NOMO-1 treated with dmso at 0.1 percent for 144 hours (cell line): ENCODE results near the gene NCOA7.

ENCODE experiments used
- DNase-seq: peaks from one replicate; lab custom pipeline; 2025; ENCODE audit not compliant: unreplicated experiment; lab: John Stamatoyannopoulos, UW

The NCOA7 gene

DNA sequence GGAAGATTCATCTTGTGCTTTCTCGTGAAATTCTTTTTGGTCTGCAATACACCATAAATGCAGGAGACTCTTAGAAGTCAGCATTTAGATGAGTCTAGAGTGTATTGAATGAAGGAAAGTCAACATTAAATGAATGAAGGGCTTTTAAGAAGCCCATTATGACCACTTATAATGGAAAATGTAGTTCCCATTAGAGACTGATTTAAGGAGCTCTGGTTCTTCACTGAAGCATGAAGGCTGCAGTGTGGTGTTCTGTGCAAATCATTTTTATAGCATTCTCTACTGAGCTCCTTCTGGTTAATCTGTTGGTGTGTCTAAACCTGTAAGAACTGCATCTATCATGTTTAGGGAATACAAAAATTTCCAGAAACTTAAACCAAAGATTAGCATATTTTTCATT is 19.7 kb downstream of the NCOA7 start:
- no peak for DNase-seq

DNA sequence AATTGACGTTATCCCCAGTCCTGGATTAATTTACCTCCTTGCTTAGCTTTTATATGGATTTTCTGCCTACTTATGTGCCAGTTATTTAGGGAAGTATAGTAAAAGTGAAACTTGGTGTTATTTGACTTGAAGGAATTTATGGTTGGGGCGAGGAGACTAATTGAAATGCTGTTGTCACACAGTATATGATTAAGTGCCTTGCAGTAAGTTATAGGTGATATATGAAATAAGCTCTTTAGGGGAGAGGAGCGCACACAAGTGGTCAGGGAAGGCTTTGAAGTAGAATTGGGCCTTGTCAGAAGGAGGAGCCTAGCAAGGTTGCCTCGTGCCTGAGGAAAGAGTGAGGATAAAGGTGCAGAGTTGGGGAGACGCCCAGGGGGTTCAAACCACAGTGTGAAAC is 20.5 kb downstream of the NCOA7 start:
- peak; percentile 75 for DNase-seq

DNA sequence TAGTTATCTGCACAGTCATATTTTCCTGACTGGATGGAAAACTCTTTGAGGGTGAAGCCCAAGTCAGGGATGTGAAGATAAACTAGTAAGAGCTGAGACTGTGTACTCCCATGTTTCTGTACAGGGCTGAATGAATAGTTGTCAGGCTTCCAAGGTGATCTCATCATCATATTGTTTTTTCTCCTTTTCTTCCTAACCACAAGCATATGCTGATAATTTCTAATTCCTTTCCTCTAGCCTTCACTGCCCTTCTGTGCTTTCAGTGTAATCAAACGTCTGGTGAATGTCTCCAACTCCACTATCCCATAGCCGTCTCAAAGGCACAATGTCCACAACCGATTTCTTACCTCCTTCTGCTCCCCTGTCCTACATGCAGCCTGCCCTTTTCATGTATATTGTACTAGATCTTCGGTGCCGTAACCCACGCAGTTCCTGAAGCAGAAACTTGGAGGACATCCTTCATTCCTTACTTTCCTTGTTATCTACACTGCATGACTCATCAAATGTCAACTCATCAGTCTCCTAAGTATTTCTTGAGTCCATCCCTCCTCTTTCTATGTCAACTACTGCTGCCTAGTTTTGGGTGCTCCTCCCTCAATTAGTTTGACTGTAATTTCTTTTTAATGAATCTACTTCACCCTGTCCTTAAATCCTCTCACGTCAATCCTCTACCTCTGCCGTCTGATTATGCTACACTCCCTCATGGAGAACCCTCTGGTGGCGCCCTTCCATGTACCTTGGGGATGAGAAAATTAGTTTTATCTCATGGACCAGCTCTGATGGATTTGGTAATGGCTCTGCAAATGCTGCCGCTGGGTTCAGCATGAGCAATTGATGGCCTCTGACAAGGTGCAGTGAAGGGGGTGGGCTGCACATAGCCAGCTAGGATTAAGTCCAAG is 21.9 kb downstream of the NCOA7 start:
- no peak for DNase-seq

DNA sequence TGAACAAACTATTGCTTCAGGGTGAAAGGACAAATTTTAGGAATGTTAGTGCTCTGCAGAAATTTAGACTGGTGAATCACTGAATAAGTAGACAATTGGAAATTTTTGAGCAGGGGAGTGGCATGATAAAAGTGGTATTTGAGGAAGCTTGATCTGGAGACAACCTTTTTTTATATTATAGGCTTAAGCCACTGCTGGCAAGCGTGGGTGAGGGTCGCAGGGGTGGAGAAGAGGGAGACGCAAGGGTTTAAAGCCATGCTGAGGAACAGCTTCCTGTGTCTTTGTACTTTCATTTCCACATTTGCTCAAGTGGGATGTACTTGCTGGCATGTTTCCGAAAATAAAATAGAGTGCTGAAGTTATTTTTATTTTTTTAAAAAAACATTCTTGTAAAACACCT is 23.7 kb downstream of the NCOA7 start:
- DNase-seq = no peak

DNA sequence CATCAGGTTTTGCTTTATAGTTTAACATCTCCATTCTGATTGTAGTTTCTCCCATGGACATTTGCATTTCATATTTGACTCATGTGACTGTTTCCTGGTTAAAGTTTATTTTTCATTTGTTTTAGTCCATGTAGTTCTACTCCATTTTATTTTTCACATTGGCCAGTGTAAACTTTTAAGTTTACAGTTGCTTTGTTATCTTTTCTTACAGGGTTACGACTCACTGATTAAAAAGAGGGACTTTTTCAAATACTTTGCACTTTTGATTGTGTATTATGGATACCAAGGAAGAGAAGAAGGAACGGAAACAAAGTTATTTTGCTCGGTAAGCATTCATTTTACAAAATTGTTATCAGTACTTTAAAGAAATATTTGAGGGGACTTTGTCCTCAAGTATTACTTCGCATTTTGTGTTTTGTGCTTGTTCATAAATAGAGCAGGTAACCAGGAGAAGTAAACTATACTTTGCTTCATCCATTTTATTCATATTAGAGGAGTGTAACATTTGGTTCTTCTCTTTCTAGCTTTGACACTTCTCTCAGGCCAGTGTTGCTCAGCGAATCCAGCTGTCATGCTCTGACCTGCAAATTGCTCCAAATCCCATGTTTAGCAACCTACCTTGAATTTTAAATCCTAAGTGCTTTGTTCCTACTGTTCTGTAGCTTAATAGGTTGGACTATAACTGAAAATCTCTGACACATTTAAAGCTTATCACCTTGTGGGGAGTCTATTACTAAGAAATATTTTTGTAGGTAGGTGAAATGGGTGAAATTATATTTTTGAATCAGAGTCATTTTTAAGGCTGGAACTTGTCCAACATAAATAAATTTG is 24.5 kb downstream of the NCOA7 start:
- no peak for DNase-seq

DNA sequence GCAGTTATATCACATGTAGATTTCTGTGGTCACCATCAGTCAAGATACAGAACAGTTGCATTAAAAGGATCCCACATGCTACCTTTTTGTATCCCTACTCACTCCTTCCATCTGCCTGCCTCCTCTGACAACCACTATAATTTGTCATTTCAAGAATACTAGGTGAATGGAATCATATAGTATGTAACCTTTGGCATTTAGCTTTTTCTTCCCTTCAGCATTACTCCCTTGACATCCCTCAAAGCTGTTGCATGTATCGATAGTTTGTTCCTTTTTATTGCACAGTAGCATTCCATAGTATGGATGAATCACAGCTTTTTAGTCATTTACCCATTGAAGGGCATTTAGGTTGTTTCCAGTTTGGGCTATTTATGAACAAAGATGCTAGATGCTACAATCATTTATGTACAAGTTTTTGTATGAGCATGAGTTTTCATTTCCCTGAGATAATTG is 26.1 kb downstream of the NCOA7 start:
- DNase-seq = no peak

DNA sequence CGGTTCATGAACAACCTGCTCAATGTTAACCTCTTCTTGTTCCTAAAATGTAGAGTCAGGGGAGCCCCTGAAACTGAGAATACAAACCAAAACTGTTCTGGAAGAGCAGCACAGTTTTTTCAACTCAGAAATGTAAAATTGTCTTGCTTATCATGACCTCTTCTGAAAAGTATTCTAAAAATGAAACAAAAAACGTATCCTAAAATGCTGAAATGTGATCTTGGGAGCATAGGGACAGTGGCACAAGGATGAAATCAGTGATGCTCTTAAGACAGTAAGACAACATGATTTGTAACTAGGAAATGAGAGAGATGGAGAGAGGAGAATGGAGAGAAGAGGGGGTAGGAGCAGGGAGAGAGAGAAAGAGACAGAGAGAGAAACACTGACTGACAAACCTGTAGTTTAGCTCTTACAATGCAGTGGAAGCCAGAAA is 27.5 kb downstream of the NCOA7 start:
- no peak for DNase-seq

DNA sequence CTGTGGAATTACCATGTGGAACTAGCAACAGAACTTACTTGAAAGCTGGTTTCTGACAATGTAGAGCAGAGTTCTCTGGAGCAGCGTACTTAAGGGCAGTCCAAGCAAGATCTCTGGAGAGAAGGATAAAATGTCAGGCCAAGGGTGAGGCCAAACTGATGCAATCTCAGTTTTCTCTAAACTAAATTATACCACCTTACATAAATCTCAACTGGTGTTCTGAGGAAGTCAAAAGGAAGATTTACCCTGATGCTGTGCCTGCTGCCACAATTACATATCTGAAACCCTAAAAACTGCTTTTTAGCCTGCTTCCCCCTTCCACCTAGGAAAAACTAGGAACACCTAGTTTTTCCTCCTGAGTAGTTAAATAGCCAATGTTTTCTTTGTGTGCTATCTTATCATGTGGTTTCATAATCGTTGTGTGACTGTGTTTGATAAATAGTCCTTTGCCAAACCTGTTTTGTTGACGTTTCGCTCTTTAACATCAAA is 28.1 kb downstream of the NCOA7 start:
- no peak for DNase-seq

DNA sequence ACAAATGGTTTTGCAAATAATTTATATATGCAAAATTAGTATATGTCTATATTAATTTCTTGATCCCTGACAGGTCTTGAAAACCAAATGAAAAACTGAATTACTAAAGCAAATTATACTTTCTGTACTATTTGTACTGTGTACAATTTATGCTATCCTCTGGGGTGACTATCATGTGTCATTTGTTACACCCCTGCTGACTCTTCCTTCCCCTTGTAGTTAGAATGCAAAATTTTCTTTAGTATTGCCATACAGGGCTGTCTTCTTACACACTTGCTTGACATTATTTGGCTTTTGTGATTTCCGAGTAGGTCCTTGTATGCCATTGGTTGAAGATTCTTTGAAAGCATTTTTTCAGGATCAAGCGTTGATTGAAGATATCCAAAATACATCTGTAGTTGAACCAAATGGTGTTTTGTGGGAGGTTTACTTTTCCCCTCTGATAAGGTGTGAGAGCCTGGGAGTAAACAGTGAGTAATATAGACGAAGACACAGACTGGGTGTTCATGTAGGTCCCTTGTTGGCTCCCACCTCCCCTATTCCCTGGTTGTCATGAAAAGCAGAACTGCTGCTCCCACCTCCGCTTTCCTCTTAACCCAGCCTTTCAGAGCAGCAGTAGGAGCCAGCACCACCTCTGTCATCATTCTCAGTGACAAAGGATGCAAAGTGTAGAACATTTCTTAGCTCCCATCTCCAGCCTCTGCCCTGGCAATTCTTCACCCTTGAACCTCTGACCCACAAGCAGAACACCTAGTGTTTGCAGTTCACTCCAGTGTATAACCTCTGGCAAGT is 29.0 kb downstream of the NCOA7 start:
- no peak for DNase-seq

DNA sequence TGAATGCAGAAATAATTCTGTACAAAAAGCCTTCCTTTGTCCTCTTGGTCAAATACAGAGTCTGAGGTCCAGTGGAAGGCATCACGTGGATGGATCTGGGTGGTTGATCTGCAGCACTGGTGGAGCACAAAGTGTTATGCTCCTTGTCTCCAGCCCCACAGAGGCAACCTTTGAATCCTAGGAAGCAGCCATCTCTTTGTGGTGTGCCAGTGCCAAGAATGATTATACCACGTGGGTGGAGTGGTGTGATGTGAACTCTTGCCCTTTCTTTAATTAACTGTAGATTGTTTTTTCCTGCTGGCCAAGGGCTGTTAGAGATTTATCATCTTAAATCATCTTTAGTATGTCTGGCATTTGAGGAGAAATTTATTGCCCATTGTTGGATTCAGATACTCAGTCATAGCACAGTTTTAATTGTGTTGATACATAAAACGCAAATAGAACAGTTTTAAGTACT is 31.1 kb downstream of the NCOA7 start:
- no peak for DNase-seq

DNA sequence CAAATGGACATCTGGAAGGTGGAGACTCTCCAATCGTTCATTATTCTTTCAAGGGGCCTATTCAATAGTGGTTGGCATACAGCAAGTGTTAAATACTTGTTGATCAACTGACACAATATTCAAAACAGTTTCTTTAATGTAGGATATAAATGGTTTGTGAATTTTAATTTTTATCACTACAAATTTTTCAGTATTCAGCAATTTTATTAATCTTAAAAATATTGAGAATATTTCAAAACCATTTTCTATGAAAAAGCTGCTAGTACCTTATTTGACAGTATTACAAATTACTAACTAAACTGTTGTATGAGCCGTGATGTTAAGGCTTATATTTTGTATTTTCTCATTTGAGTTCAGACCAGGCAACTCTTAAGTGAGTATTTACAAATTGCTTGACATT is 32.4 kb downstream of the NCOA7 start:
- no peak for DNase-seq

DNA sequence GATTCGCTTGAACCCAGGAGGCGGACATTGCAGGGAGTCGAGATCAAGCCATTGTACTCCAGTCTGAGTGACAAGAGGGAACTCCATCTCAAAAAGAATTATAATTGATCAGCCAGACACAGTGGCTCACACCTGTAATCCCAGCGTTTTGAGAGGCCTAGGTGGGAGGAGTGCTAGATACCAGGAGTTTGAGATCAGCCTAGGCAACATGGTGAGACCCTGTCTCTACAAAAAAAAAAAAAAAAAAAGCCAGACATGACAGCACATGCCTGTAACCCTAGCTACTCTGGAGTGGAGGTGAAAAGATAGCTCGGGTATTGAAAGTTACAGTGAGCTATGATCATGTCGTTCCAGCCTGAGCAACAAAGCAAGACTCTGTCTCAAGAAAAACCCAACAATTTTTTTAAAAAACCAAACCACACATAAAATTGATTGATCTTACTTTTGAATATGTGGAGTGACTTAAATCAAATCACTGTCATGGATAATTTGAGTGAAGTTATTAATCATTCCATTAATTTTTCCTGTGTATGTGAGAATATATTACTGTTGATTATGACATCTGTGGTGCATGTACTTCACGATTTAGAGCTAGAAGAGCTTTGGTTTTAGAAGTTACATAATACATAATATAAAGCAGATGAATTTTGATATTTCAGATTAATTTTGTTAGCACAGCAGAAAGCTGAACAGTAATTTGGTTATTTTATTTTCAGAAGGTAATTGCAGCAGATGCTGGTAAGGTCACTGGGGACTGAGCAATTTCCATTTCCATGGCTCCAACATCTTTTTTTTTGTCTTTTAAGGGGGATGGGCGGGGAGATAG is 34.4 kb downstream of the NCOA7 start:
- no peak for DNase-seq

DNA sequence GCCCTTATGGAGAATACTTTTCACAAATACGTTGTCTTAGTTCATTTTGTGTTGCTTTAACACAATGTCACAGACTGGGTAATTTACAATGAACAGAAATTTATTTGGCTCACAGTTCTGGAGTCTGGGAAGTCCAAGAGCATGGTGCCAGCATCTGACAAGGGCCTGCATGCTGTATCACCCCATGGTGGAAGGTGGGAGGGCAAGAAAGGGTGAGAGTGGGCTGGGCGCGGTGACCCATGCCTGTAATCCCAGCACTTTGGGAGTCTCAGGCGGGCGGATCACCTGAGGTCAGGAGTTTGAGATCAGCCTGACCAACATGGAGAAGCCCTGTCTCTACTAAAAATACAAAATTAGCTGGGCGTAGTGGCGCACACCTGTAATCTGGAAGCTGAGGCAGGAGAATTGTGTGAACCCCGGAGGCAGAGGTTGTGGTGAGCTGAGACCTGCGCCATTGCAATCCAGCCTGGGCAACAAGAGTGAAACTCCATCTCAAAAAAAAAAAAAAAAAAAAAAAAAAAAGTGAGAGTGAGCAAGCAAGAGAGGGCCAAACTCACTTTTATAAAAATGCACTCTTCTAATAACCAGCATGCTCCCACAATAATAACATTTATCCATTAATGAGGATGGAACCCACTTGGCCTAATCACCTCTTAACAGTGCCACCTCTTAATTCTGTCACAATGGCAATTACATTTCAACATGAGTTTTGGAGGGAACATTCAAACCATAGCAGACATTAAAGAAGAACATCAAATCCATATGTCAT is 36.1 kb downstream of the NCOA7 start:
- DNase-seq = no peak

DNA sequence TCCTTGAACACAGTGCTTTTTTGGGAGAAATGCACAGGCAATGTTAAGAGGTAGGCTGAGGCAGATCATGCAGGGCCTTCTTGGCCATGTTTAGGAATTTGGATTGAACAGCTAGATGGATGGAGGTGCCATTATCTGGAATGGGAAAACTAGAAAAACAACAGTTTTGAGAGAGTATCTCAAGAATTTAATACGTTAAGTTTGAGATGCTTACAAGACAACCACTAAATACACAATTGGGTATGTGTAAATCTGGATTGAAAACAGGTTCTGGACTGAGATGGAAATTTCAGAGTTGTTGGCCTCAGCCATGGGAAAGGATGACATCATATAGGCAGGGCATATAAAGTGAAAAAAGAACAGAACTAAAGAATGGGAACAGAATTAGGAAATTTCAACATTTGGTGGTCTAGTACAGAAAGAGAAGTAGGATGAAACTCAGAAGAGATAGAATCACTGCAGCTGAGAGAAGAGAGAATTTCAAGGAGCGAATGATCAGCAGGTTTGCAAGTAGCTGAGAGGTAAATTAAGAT is 37.1 kb downstream of the NCOA7 start:
- no peak for DNase-seq

DNA sequence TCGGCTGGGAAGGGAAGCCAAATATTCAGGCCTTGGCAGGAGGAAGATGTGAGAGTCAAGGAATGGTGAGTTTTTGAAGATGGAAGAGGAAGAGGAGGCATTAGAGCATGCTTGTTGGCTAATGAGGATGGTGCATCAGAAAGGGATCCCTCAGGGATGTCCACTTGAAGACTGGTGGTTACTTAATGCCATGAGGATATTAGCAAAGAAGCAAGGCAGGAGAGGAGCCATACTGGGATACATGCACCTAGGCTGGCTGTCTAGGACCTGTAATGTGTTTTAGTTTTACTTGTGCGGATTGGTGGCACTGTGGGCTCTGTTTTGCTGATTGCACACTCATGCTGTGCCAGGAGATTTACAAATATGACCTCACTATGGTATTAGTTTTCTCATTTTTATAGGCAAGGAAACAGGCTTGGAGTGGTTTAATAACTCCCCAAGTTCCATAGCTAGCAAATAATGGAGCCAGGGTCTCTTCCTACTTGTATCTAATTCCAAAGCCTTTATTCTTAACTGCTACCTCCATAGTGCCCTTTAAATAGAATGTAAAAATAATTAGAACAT is 37.8 kb downstream of the NCOA7 start:
- DNase-seq = no peak

DNA sequence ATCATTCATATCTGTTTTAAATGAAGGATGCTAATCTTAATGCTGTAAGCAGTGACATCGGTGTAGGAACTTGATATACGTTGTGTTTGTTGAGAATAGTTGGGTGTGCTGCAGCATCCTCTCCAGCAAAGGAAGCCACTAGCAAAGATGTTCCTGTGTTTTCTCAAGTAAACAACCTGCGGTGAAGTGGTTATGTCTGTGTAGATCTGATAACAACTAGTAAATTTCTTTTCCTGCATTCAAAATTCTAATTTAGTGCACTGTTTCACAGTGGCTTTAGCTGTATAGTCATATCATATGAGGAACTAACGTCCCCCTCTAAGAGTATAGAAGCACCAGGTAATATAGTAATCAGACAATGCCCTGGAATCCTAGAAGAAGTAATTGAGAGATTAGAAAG is 38.7 kb downstream of the NCOA7 start:
- DNase-seq = no peak

DNA sequence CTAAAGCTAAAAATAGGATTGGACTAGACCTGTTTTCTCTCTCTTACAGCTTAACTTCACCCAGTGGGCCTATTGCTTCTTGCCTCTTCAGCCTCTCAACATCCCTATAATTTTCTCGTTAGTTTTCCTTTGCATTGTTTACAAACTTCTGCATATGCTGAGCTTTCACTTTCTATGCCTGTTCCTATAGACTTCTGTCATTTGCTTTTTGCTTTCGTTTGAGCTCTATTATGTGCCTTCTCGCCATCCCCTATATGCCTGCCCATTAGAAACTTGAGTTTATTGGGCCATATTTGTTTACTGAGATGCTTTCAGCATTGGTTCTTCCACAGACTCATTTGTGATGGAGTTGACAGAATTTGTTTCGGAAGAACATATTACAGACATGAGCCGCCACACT is 40.9 kb downstream of the NCOA7 start:
- no peak for DNase-seq

DNA sequence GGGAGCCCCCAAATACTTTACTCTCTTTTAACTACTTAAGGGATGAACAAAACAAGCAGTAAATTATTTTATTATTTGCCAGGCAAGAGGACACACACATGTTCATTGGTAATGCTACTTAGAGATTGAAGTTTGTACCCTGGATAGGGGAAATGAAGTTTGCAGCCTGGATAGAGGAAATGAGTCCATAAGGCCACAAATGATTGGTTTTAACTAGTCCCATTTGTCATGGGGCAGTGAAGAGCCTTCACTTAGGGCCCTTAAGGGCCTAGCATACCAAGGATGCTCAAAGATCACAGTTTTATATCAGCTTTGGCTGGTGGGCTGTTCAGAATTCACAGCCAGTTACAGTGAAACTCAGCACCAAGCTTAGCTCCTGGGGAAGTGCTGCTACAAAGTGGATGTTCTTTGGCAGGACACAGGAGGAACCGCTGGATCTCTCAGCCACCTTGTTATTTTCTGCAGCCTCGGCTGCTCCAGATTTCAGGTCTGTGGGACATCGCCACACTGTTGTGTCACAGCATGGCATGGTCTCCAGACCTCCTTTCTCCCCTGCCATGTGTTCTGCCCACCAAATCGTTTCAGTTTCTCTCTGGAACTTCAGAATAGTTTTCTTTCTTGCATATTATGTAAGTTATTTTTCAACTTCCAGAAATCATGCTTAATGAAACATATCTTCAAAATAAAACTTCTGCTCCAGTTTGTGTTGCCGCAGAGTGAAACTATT is 41.8 kb downstream of the NCOA7 start:
- no peak for DNase-seq
